A673 (cell line): ENCODE measurements around the gene CHAT.

Source experiments
- EZH2 ChIP-seq: fragments of 200-600 bp; sonication (generic); IDR thresholded peaks from 2 replicates; pipeline ENCODE4 v1.6.1; 2017; ENCODE audit warnings: borderline replicate concordance, low read depth, mild to moderate bottlenecking, mixed read lengths, antibody characterized with exemption, low read length; ENCODE audit not compliant: poor library complexity, severe bottlenecking
- TF ChIP-seq, protein P1 (sequence below): fragments of 300-800, 200-600 bp; sonication (generic); conservative IDR thresholded peaks from 2 replicates; pipeline ENCODE4 v1.5.1; 2017; ENCODE audit warnings: low read depth, mild to moderate bottlenecking, antibody characterized with exemption, low read length, moderate library complexity, mixed read lengths

DNA sequence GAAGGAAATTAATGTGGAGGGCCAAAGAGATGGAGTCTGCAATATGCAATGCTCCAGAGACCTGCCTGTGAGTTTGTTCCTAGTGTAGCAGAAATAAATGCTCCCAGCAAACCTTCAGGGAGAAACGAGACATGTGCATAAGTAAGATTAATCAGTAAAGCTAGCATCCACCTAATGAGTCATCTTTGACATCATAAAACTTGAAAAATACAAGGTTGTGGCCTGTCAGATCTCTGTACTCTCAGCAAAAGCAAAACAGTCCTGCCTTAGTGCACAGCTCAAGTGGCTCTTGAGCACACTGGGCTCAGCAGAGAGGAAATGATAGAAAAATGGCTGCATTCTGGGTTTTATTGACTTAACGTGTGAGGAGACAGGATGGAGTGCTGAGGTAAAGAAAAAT is 42.4 kb upstream of the CHAT start:
- TF ChIP-seq, protein P1, sequence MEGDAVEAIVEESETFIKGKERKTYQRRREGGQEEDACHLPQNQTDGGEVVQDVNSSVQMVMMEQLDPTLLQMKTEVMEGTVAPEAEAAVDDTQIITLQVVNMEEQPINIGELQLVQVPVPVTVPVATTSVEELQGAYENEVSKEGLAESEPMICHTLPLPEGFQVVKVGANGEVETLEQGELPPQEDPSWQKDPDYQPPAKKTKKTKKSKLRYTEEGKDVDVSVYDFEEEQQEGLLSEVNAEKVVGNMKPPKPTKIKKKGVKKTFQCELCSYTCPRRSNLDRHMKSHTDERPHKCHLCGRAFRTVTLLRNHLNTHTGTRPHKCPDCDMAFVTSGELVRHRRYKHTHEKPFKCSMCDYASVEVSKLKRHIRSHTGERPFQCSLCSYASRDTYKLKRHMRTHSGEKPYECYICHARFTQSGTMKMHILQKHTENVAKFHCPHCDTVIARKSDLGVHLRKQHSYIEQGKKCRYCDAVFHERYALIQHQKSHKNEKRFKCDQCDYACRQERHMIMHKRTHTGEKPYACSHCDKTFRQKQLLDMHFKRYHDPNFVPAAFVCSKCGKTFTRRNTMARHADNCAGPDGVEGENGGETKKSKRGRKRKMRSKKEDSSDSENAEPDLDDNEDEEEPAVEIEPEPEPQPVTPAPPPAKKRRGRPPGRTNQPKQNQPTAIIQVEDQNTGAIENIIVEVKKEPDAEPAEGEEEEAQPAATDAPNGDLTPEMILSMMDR, result no peak
- TF ChIP-seq EZH2, result no peak
